HG03039 (cell line): Measurements from ENCODE around the gene SPEF1.
"Not testable (repeated sequence)": the region's sequence is repeated elsewhere in the genome, so short reads cannot be mapped to it uniquely, and the experiment has no call there.

Experiments used
- ATAC-seq: cut with Tn5 transposase; IDR thresholded peaks from one replicate; pipeline ENCODE4 v1.9.1; 2021; ENCODE audit warnings: mild to moderate bottlenecking, moderate library complexity; ENCODE audit not compliant: unreplicated experiment

Gene SPEF1

GRCh38 chr20:3781153-3781910 is at the start of gene SPEF1:
SPEF1 (minus strand) TSS chr20:3781448; CDS start chr20:3781287, 161 bp downstream.
- no peak for ATAC-seq

GRCh38 chr20:3829891-3830290 is 48.6 kb upstream of the SPEF1 start:
- not testable (repeated sequence) for ATAC-seq

GRCh38 chr20:3828798-3829197 is 47.5 kb upstream of the SPEF1 start:
- no peak for ATAC-seq

GRCh38 chr20:3826420-3826819 is 45.2 kb upstream of the SPEF1 start:
- ATAC-seq = no peak

GRCh38 chr20:3825526-3825925 is 44.3 kb upstream of the SPEF1 start:
- ATAC-seq = no peak

GRCh38 chr20:3823881-3824280 is 42.6 kb upstream of the SPEF1 start:
- no peak for ATAC-seq

GRCh38 chr20:3821996-3822395 is 40.7 kb upstream of the SPEF1 start:
- ATAC-seq = no peak

GRCh38 chr20:3820901-3821727 is 39.9 kb upstream of the SPEF1 start:
- ATAC-seq = no peak

GRCh38 chr20:3820048-3820900 is 39.0 kb upstream of the SPEF1 start, which contains the start of gene AP5S1:
AP5S1 (plus strand) TSS chr20:3820547; CDS start chr20:3822118, 1,571 bp downstream.
- ATAC-seq = peak; percentile 78

GRCh38 chr20:3819411-3820047 is 38.3 kb upstream of the SPEF1 start:
- no peak for ATAC-seq

- ATAC-seq = no peak
These were observed 37.2 kb upstream of the SPEF1 start for GRCh38 chr20:3818155-3819151.

GRCh38 chr20:3815703-3816315 is 34.6 kb upstream of the SPEF1 start:
- no peak for ATAC-seq

- no peak for ATAC-seq
These were observed 33.8 kb upstream of the SPEF1 start for GRCh38 chr20:3814928-3815495.

- no peak for ATAC-seq
These were observed 32.8 kb upstream of the SPEF1 start for GRCh38 chr20:3813848-3814581.

GRCh38 chr20:3812975-3813847 is 32.0 kb upstream of the SPEF1 start:
- no peak for ATAC-seq

GRCh38 chr20:3812259-3812681 is 31.0 kb upstream of the SPEF1 start:
- no peak for ATAC-seq
